GM21529 (cell line): Measurements from ENCODE around the gene HLCS.
"Not testable (repeated sequence)": the region's sequence is repeated elsewhere in the genome, so short reads cannot be mapped to it uniquely, and the experiment has no call there.

Experiments used
- ATAC-seq: cut with Tn5 transposase; IDR thresholded peaks from one replicate; pipeline ENCODE4 v1.9.1; 2021; ENCODE audit not compliant: unreplicated experiment

The HLCS gene

GRCh38 chr21:36816561-36817130, 149.8 kb downstream of the HLCS start:
- ATAC-seq = no peak

DNA sequence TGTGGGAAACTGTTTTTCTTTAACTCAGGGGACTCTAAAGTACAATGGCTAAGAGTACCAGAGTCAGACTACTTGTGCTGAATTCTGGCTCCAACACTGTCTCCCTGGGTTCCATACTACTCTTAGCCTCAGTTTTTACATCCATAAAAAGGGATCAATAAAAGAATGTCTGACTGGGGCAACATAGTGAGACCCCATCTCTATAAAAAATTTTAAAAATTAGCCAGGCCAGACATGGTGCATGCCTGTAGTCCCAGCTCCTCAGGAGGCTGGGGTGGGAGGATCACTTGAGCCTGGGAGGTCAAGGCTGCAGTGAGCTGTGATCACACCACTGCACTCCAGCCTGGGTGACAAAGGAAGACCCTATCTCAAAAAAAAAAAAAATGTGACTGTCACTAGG, 150.4 kb downstream of the HLCS start:
- not testable (repeated sequence) for ATAC-seq

DNA sequence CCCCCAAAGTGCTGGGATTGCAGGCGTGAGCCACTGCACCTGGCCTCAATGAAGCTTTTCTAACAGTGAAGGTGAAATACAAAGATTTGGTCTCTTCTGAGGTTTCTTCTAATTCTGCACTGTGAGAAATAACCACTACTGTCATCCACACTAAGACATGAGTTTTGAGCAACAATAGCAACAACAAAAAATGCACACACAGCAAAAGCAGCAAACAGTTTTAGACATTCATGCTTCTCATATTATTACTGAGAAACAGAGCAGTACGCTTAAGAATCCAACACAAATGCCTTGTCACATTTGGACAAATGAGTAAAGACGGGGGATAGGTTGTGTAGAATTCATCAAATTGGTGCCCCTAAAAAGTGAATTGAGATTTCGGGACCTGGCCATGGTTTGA, 151.2 kb downstream of the HLCS start:
- no peak for ATAC-seq

GRCh38 chr21:36813052-36813451, 153.4 kb downstream of the HLCS start:
- ATAC-seq = no peak

GRCh38 chr21:36811762-36812161, 154.7 kb downstream of the HLCS start:
- ATAC-seq = no peak

- ATAC-seq = no peak
Measured at GRCh38 chr21:36810443-36810842, 156.0 kb downstream of the HLCS start.

- ATAC-seq = no peak
Measured at GRCh38 chr21:36807422-36807928, 159.0 kb downstream of the HLCS start.

GRCh38 chr21:36806103-36806502, 160.4 kb downstream of the HLCS start:
- ATAC-seq = no peak

GRCh38 chr21:36804874-36805611, 161.4 kb downstream of the HLCS start:
- ATAC-seq = no peak

GRCh38 chr21:36803816-36804439, 162.5 kb downstream of the HLCS start:
- no peak for ATAC-seq

GRCh38 chr21:36803051-36803645, 163.3 kb downstream of the HLCS start:
- no peak for ATAC-seq

GRCh38 chr21:36800734-36801133, 165.7 kb downstream of the HLCS start:
- ATAC-seq = no peak

- ATAC-seq = no peak
Measured at GRCh38 chr21:36799869-36800268, 166.6 kb downstream of the HLCS start.

DNA sequence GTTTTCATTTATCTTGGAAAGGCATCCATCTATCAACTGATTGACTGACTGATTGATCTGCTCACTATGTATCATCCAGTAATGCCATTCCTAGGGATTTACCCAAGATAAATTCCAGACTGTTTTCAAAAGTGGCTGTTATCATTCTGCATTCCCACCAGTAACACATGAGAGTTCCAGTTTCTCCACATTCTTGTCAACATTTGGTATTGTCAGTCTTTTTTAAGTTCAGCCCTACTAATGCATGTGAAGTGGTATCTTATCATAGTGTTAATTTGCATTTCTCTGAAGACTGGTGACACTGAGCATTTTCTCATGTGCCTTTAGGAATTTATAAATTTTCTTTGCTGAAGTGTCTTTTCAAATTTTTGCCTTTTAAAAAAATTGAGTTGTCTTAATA, 168.0 kb downstream of the HLCS start:
- no peak for ATAC-seq

GRCh38 chr21:36796070-36796469, 170.4 kb downstream of the HLCS start:
- no peak for ATAC-seq

DNA sequence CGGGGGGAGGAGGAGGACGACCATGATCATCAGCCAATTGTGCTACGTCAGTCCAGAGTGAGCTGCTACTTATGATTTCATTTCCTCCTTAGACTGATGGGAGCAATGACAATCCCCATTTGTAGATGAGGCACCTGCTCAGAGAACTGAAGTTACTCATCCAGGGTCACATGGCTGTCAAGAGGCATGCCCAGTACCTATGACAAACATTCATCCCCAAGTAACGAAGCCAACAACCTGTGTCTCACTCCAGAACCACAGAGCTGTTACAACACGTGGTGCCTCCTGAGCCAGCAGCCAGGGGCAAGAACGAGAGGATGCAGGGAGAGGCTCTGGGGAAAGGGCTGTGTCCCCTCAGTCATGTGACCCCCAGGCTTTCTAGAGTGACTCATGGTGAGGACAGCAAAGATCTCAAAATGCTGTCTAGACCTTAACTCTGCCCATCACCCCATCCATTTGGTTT, 173.9 kb downstream of the HLCS start:
- no peak for ATAC-seq

DNA sequence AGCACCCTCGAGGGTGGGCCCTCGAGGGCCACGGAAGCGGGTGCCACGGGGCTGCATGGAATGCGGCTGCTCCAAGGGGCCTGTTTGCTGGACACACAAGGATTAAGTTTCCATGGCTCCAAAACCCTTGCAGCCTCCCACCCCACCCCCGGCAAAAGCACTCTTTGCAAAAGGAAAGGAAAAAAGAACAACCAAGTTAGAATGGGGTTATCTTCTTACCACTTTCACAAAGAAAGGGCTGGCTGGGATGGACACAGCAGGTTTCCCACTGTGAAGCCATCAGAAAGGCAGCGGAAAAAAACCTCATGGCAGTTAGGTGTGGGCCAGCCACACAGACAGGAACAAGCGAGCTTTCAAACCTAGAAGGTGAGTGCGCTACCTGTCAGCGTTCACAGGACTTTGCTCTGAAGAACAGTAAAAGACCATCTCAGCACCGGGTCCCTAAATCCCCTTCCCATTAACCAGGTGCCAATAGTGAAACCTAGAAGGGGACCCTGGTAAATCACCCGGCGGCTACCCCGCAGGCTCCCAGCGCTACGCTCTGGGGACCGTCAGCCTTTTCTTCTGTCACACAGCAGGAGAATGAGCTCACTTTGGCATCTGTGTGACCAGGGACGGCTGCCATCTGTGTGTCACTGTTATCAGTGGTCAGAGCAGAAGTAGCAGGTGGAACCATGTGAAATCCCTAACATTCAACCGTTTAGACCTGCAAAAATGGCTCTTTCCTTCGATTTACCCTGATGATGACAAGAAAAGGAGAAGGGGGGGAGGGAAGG, 174.6 kb downstream of the HLCS start:
- ATAC-seq = no peak

GRCh38 chr21:36791180-36791579, 175.3 kb downstream of the HLCS start:
- no peak for ATAC-seq

GRCh38 chr21:36790616-36791015, 175.9 kb downstream of the HLCS start:
- ATAC-seq = no peak

- no peak for ATAC-seq
Measured at GRCh38 chr21:36788120-36788638, 178.3 kb downstream of the HLCS start.

DNA sequence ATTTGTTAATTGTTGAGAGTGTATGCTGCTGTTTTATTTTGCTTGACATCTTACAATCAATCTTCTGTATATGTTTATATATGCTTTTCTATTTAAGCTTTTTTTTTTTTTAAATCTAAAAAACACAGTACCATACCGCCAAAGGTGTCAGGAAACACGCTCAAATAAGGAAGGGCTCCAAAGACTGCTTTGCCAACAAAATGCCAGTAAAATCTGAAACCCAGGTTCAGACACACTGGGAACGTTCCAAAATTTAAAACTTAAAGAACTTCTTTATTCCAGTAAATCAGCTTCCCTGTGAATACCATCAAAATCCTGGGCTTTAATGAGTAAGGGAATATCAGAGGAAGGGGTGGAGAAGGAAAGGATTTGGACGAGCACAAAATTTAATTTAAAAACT, 180.3 kb downstream of the HLCS start:
- no peak for ATAC-seq
